ENCODE measurements around the gene PDE8B. TPM values are rescaled to one million over a fixed set of nuclear protein-coding genes. Genes with fewer than 3 reads are reported as not detected.

The PDE8B gene
- total RNA-seq, 1 experiment from 2014 or later: 0.86 TPM

GRCh38 chr5:77355080-77355479 lies 144.6 kb downstream of the PDE8B start:
- Histone ChIP-seq H3K4me1 (peaks cover 29% of the 10 kb centered on the region), H3K9me3 (0 out of 2 replicates have a peak, but pooled peaks cover 3% of the 10 kb centered on the region), H3K27me3 (replicated peaks; ENCODE audit: control insufficient read depth, insufficient read depth, low read length) (no peaks in the 10 kb centered on the region), H3K36me3 (ENCODE audit: control insufficient read depth, insufficient read depth, low read length) (no peaks in the 10 kb centered on the region), H3K4me3 (ENCODE audit: low read depth, low read length) (no peak overlapping the region)
- H3K27ac Mint-ChIP-seq (ENCODE audit: unreplicated experiment): no peak overlapping the region
- peaks cover 9% of the 10 kb centered on the region for H3K9me3 Mint-ChIP-seq (ENCODE audit: unreplicated experiment)
- intact Hi-C loops (cut with micrococcal nuclease; ENCODE audit: unreplicated experiment): no loop called here
- CTCF ChIA-PET: no interaction called here
- no TSS peak for BruUV-seq (replicated peaks)
- no peak overlapping the region for H3K4me3 Mint-ChIP-seq (ENCODE audit: unreplicated experiment)
- H3K36me3 Mint-ChIP-seq (ENCODE audit: insufficient read depth, unreplicated experiment): no peaks in the 10 kb centered on the region
- no peaks in the 10 kb centered on the region for H3K27me3 Mint-ChIP-seq (ENCODE audit: insufficient read depth, unreplicated experiment)
- TF ChIP-seq, protein P1, sequence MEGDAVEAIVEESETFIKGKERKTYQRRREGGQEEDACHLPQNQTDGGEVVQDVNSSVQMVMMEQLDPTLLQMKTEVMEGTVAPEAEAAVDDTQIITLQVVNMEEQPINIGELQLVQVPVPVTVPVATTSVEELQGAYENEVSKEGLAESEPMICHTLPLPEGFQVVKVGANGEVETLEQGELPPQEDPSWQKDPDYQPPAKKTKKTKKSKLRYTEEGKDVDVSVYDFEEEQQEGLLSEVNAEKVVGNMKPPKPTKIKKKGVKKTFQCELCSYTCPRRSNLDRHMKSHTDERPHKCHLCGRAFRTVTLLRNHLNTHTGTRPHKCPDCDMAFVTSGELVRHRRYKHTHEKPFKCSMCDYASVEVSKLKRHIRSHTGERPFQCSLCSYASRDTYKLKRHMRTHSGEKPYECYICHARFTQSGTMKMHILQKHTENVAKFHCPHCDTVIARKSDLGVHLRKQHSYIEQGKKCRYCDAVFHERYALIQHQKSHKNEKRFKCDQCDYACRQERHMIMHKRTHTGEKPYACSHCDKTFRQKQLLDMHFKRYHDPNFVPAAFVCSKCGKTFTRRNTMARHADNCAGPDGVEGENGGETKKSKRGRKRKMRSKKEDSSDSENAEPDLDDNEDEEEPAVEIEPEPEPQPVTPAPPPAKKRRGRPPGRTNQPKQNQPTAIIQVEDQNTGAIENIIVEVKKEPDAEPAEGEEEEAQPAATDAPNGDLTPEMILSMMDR (IDR thresholded peaks at IDR 0.05; ENCODE audit: insufficient read depth in 1 of 2, low read depth in 1 of 2, low read length in 1 of 2, severe bottlenecking in 1 of 2, unreplicated experiment in 1 of 2): no peak
- DNase-seq: no peak
- H3K4me1 Mint-ChIP-seq (ENCODE audit: low read depth, unreplicated experiment): peaks cover 35% of the 10 kb centered on the region
- POLR2A ChIA-PET: no interaction called here

GRCh38 chr5:77355751-77356150 lies 145.3 kb downstream of the PDE8B start:
- Histone ChIP-seq H3K9me3 (0 out of 2 replicates have a peak, but pooled peaks cover 3% of the 10 kb centered on the region), H3K4me1 (peaks cover 29% of the 10 kb centered on the region), H3K4me3 (ENCODE audit: low read depth, low read length) (no peak overlapping the region), H3K27me3 (replicated peaks; ENCODE audit: control insufficient read depth, insufficient read depth, low read length) (no peaks in the 10 kb centered on the region), H3K36me3 (ENCODE audit: control insufficient read depth, insufficient read depth, low read length) (no peaks in the 10 kb centered on the region)
- DNase-seq: no peak
- TF ChIP-seq, protein P1 (IDR thresholded peaks at IDR 0.05; ENCODE audit: insufficient read depth in 1 of 2, low read depth in 1 of 2, low read length in 1 of 2, severe bottlenecking in 1 of 2, unreplicated experiment in 1 of 2): no peak
- H3K9me3 Mint-ChIP-seq (ENCODE audit: unreplicated experiment): peaks cover 9% of the 10 kb centered on the region
- H3K36me3 Mint-ChIP-seq (ENCODE audit: insufficient read depth, unreplicated experiment): no peaks in the 10 kb centered on the region
- H3K4me3 Mint-ChIP-seq (ENCODE audit: unreplicated experiment): no peak overlapping the region
- ChIA-PET POLR2A (no interaction called here), CTCF (no interaction called here)
- no TSS peak for BruUV-seq (replicated peaks)
- H3K27me3 Mint-ChIP-seq (ENCODE audit: insufficient read depth, unreplicated experiment): no peaks in the 10 kb centered on the region
- intact Hi-C loops (cut with micrococcal nuclease; ENCODE audit: unreplicated experiment): no loop called here
- no peak overlapping the region for H3K27ac Mint-ChIP-seq (ENCODE audit: unreplicated experiment)
- peaks cover 35% of the 10 kb centered on the region for H3K4me1 Mint-ChIP-seq (ENCODE audit: low read depth, unreplicated experiment)

GRCh38 chr5:77356740-77357139 lies 146.3 kb downstream of the PDE8B start:
- DNase-seq: no peak
- POLR2A ChIA-PET: no interaction called here
- H3K9me3 Mint-ChIP-seq (ENCODE audit: unreplicated experiment): peaks cover 9% of the 10 kb centered on the region
- H3K27me3 Mint-ChIP-seq (ENCODE audit: insufficient read depth, unreplicated experiment): no peaks in the 10 kb centered on the region
- H3K36me3 Mint-ChIP-seq (ENCODE audit: insufficient read depth, unreplicated experiment): no peaks in the 10 kb centered on the region
- H3K36me3 ChIP-seq (ENCODE audit: control insufficient read depth, insufficient read depth, low read length): no peaks in the 10 kb centered on the region
- H3K4me1 Mint-ChIP-seq (ENCODE audit: low read depth, unreplicated experiment): peaks cover 28% of the 10 kb centered on the region
- TF ChIP-seq, protein P1 (IDR thresholded peaks at IDR 0.05; ENCODE audit: insufficient read depth in 1 of 2, low read depth in 1 of 2, low read length in 1 of 2, severe bottlenecking in 1 of 2, unreplicated experiment in 1 of 2): no peak
- H3K27me3 ChIP-seq (replicated peaks; ENCODE audit: control insufficient read depth, insufficient read depth, low read length): no peaks in the 10 kb centered on the region
- no peak overlapping the region for H3K27ac Mint-ChIP-seq (ENCODE audit: unreplicated experiment)
- H3K4me1 ChIP-seq: peaks cover 29% of the 10 kb centered on the region
- intact Hi-C loops (cut with micrococcal nuclease; ENCODE audit: unreplicated experiment): no loop called here
- H3K4me3 ChIP-seq (ENCODE audit: low read depth, low read length): no peak overlapping the region
- 0 out of 2 replicates have a peak, but pooled peaks cover 3% of the 10 kb centered on the region for H3K9me3 ChIP-seq
- no peak overlapping the region for H3K4me3 Mint-ChIP-seq (ENCODE audit: unreplicated experiment)
- CTCF ChIA-PET: no interaction called here
- no TSS peak for BruUV-seq (replicated peaks)

All from Caco-2 (cell line).